Muscle layer of duodenum (tissue), 2 donors: ENCODE results near the gene VASH1.
"Not testable (repeated sequence)": the region's sequence is repeated elsewhere in the genome, so short reads cannot be mapped to it uniquely, and the experiment has no call there.

Source experiments
- H3K27ac ChIP-seq: one replicate; pipeline ENCODE4 v1.7.0; 2013; ENCODE audit warnings: mild to moderate bottlenecking, low read length
- H3K27me3 ChIP-seq: one replicate; pipeline ENCODE4 v1.7.0; 2013; ENCODE audit warnings: low read depth, mild to moderate bottlenecking, control low read depth, low read length
- H3K36me3 ChIP-seq, 2 donors: one replicate each; pipeline ENCODE4 v1.7.0; 2013; ENCODE audit warnings: low read length in 2 of 2, control low read depth in 1 of 2, mild to moderate bottlenecking in 1 of 2; ENCODE audit not compliant: insufficient read depth in 2 of 2, control insufficient read depth in 1 of 2
- H3K4me1 ChIP-seq, 2 donors: one replicate each; pipeline ENCODE4 v1.7.0; 2013; ENCODE audit warnings: low read length in 2 of 2, mild to moderate bottlenecking in 2 of 2, control low read depth in 1 of 2, moderate library complexity in 1 of 2; ENCODE audit not compliant: insufficient read depth in 2 of 2, control insufficient read depth in 1 of 2
- H3K4me3 ChIP-seq, 2 donors: one replicate each; pipeline ENCODE4 v1.7.0; 2013; ENCODE audit warnings: low read length in 2 of 2, low read depth in 1 of 2, mild to moderate bottlenecking in 1 of 2
- H3K9me3 ChIP-seq, 2 donors: one replicate each; pipeline ENCODE4 v1.7.0; 2013; ENCODE audit warnings: low read length in 2 of 2, control low read depth in 1 of 2, mild to moderate bottlenecking in 1 of 2; ENCODE audit not compliant: control insufficient read depth in 1 of 2
- donor health status: healthy.

The VASH1 gene

DNA sequence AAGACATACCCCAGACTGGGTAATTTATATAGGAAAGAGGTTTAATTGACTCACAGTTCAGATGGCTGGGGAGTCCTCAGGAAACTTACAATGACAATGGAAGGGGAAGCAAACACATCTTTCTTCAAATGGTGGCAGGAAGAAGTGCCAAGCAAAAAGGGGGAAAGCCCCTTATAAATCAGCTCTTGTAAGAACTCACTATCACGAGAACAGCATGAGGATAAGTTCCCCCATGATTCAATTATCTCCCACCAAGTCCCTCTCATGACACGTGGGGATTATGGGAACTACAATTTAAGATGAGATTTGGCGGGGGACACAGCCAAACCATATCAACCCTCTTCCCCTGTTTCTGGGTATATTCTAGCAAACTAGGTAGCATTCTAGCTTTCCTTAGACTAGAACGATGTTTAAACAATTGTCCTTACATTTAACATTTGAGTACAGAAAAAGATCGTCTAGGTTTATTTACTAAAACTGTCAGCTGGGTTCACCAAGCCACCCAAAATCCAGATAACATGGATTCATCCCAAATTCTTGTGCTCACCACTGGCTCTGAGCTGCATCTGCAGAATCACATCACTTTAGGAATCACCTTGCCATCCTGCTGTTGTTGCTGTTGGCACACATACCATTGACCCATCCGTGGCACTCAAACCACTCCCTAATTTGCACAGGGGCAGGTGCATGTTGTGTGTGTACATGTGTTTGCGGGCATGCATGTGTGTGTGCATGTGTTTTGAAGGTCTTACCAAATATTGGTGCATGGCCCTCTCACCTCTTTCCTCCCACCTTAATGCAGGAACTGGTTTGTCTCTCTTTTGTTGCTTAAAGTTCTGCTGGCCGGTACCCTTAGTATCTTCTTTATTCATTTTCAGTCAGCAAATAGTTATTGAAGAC lies 36.4 kb upstream of the VASH1 start:
- no peaks in the 10 kb centered on the region for H3K9me3 ChIP-seq
- no peaks in the 10 kb centered on the region for H3K27me3 ChIP-seq
- no peaks in the 10 kb centered on the region for H3K36me3 ChIP-seq
- no peak overlapping the region for H3K27ac ChIP-seq
- no peak overlapping the region for H3K4me3 ChIP-seq
- H3K4me1 ChIP-seq, result peaks cover 1 to 5% of the 10 kb centered on the region in 2 donors

DNA sequence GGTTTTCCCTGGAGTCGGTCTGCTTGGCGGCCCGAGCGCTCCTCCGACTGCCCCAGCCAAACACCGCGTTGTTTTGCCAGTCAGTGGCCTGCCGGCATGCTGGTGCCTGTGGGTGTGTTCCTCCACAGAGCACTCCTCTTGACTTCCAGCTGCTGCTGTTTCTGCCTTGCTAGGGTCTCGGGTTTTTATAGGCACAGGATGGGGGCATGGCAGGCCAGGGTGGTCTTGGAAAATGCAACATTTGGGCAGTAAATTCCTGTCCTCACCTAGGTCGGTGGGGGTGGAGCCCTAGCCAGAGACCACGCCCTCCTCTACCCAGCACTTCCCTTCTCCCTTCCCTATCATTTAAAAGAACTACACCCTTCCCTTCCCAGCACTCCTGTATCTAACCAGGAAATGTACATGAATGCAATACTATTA lies 34.7 kb upstream of the VASH1 start:
- H3K36me3 ChIP-seq, result no peaks in the 10 kb centered on the region
- H3K4me1 ChIP-seq, result no peaks in the 10 kb centered on the region
- H3K27ac ChIP-seq, result no peak overlapping the region
- H3K27me3 ChIP-seq, result no peaks in the 10 kb centered on the region
- no peaks in the 10 kb centered on the region for H3K9me3 ChIP-seq
- H3K4me3 ChIP-seq, result no peak overlapping the region

DNA sequence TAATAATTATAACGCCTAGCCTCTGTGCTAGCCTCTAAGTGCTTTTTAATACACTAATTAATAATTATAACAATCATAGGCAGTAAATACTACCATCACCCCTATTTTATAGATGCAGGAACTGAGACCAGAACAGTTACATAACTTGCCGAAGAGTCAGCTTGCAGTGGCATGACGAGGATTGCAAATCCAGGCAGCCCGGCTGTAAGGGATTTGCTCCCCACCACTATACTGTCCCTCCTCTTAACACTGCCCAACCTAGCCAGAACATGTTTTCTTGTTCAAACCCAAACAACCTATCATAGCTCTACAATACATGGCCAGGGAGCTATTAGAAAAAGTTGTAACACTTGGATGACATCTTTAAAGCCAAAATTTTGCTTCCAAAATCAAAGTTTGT lies 33.9 kb upstream of the VASH1 start:
- Histone ChIP-seq H3K4me1 (no peaks in the 10 kb centered on the region), H3K27me3 (no peaks in the 10 kb centered on the region), H3K27ac (no peak overlapping the region), H3K9me3 (no peaks in the 10 kb centered on the region), H3K36me3 (no peaks in the 10 kb centered on the region), H3K4me3 (no peak overlapping the region)

DNA sequence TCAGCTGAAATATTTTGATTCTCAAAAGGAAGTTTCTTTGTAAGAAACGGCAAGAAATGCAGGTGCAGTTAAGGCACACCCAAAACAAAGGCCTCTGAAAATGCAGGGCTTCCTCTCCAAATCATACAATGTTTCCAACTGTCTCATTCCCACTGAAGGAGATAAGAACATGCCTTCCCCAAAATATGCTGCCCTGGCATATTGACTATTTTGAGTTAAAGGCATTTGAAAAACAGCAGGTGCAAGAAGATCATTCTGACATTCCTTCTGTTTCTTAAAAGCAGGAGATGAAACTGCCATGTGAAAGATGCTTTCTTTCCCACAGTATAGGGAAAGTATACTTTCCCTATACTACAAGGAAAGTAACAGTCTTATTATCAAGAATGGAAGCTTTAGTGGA lies 33.4 kb upstream of the VASH1 start:
- Histone ChIP-seq H3K9me3 (no peaks in the 10 kb centered on the region), H3K4me3 (no peak overlapping the region), H3K4me1 (no peaks in the 10 kb centered on the region), H3K27me3 (no peaks in the 10 kb centered on the region), H3K27ac (no peak overlapping the region), H3K36me3 (no peaks in the 10 kb centered on the region)

DNA sequence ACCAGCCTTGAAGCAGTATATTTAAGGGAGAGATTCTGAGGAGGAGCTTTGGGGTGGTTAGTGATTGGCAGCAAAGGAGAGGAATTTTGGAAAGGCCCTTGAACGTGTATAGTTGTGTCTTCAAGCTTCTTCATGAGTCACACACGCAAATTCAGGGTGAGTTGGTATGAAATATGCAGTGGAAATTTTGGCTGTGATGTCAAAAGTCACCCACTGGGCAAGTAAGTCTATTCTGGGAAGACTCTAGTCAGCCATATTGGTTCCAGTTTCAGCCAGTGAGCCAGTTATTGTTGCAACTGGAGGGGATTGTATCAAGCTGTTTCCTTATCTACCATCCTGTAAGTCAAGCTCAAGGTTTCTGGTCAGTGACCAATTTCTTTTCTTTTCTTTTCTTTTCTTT lies 32.0 kb upstream of the VASH1 start:
- no peaks in the 10 kb centered on the region for H3K4me1 ChIP-seq
- H3K4me3 ChIP-seq, result no peak overlapping the region
- no peaks in the 10 kb centered on the region for H3K36me3 ChIP-seq
- H3K27me3 ChIP-seq, result no peaks in the 10 kb centered on the region
- H3K27ac ChIP-seq, result no peak overlapping the region
- H3K9me3 ChIP-seq, result no peaks in the 10 kb centered on the region

DNA sequence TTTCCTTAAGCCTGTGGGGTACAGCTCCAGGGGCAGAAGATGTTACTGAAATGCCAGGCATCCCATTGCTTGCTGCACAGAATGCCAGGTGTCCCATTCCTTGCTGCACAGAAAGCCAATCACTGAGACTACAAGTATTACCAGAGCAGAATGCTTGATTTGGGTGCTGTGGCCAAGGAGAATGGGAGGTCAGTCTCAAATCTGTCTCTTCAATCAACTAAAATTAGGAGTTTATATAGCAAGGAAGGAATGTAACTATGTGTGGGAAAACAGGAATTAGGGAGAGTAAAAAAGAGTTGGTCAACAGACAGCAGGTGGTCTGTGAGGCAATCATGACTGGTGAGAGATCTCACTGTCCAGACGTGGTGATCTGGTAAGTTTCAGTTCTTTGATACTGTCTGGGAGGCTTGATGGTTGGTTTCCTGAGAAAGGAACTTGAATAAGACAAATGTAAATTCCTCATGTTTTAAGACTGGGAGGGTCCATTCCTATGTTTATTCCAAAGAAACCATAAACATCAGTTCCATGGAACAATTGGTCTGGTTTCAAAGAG lies 31.2 kb upstream of the VASH1 start:
- no peak overlapping the region for H3K27ac ChIP-seq
- no peaks in the 10 kb centered on the region for H3K27me3 ChIP-seq
- H3K36me3 ChIP-seq, result no peaks in the 10 kb centered on the region
- H3K4me1 ChIP-seq, result no peaks in the 10 kb centered on the region
- H3K9me3 ChIP-seq, result no peaks in the 10 kb centered on the region
- H3K4me3 ChIP-seq, result no peak overlapping the region

DNA sequence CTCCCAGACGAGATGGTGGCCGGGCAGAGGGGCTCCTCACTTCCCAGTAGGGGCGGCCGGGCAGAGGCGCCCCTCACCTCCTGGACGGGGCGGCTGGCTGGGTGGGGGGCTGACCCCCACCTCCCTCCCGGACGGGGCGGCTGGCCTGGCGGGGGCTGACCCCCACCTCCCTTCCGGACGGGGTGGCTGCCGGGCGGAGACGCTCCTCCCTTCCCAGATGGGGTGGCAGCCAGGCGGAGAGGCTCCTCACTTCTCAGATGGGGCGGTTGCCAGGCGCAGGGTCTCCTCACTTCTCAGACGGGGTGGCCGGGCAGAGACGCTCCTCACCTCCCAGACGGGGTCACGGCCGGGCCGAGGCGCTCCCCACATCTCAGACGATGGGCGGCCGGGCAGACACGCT lies 26.8 kb upstream of the VASH1 start:
- not testable (repeated sequence) for H3K9me3 ChIP-seq, H3K4me1 ChIP-seq, H3K36me3 ChIP-seq, H3K4me3 ChIP-seq, H3K27me3 ChIP-seq, H3K27ac ChIP-seq

DNA sequence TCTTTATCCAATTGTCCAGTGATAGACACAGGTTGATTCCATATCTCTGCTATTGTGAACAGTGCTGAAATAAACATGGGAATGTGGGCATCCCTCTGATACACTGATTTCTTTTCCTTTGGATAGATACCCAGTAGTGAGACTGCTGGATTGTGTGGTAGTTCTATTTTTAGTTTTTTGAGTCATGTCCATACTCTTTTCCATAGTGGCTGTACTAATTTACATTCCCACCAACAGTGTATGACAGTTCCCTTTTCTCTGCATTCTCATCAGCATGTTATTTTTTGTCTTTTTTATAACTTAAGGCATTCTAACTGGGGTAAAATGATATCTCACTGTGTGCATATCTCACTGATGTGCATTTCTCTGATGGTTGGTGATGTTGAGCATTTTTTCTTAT lies 24.8 kb upstream of the VASH1 start:
- Histone ChIP-seq H3K36me3 (no peaks in the 10 kb centered on the region), H3K27me3 (no peaks in the 10 kb centered on the region), H3K4me1 (no peaks in the 10 kb centered on the region), H3K4me3 (no peak overlapping the region), H3K27ac (no peak overlapping the region), H3K9me3 (peaks cover 11 to 19% of the 10 kb centered on the region in 2 donors)

DNA sequence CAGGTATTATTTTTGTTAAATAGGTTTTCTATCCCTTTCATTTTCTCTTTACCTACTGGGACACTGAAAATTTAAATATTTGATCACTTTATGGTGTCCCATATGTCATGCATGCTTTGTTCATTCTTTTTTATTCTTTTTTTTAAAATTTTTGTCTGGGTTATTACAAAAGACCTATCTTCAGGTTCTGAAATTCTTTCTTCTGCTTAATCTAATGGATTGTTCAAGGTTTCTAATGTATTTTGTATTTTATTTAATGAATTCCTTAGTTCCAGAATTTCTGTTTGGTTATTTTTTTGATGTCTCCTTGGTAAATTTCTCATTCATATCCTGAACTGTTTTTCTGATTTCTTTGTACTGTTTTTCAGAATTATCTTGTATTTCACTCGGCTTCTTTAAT lies 20.2 kb upstream of the VASH1 start:
- peaks cover 0 to 4% of the 10 kb centered on the region in 2 donors for H3K36me3 ChIP-seq
- H3K4me3 ChIP-seq, result no peak overlapping the region
- no peaks in the 10 kb centered on the region for H3K4me1 ChIP-seq
- peaks cover 14 to 23% of the 10 kb centered on the region in 2 donors for H3K9me3 ChIP-seq
- no peak overlapping the region for H3K27ac ChIP-seq
- H3K27me3 ChIP-seq, result no peaks in the 10 kb centered on the region

DNA sequence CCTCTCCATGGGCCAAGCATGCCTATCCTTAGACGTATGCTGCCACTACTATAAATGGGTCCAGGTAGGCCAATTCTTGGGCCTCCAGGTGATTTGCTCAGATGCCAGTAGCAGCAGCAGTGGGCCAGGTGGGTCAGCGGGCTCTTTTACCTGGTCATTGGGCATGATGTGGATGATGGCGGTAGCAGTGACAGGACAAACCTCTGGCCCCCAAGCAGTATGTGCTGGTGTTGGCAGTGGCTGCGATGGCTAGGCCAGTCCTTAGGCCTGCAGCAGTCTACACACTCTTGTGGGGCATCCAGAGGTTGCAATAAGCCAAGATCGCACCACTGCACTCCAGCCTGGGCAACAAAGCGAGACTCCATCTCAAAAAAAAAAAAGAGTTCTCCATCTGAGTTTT lies 19.1 kb upstream of the VASH1 start:
- Histone ChIP-seq H3K9me3 (peaks cover 14 to 23% of the 10 kb centered on the region in 2 donors), H3K27ac (no peak overlapping the region), H3K36me3 (peaks cover 0 to 4% of the 10 kb centered on the region in 2 donors), H3K27me3 (no peaks in the 10 kb centered on the region), H3K4me3 (no peak overlapping the region), H3K4me1 (no peaks in the 10 kb centered on the region)

DNA sequence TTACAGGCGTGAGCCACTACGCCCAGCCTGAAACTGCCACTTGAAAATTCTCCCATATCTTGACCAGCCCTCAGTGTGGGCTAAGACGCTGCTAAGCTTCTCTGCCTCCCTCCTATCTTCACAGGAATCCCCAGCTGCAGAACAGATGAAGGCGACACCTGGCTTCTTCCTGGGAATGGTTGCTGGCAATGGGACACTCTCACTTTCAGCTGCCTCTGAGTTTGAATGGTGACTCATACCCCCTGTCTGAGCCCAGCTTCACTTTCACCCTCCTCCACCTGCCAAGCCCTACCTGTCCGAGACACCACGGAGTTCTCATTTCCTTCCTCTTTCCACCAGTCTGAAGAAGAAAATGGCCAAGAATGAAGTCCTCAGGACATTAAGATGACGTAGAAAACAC lies 18.3 kb upstream of the VASH1 start:
- no peaks in the 10 kb centered on the region for H3K4me1 ChIP-seq
- H3K27me3 ChIP-seq, result no peaks in the 10 kb centered on the region
- peaks cover 14 to 23% of the 10 kb centered on the region in 2 donors for H3K9me3 ChIP-seq
- H3K4me3 ChIP-seq, result no peak overlapping the region
- H3K36me3 ChIP-seq, result peaks cover 0 to 4% of the 10 kb centered on the region in 2 donors
- no peak overlapping the region for H3K27ac ChIP-seq

DNA sequence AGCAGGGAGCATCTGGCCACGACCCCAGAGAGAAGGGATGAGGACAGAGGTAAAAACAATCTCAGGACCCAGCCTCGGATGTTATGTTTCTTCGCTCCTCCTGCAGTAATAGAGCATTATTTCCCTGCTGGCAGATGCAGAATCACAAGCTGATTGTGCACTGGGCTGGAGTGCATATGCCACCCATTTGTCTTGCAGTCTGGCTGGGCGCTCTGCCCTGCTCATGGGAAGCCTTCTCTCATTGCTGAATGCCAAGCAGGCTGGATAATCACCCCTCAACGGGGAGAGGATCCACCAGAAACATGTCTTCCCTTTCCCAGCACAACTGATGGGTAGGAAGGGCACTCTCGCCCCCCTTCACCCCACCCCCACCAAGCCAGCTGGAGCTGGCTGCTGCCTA lies 8.5 kb upstream of the VASH1 start:
- Histone ChIP-seq H3K9me3 (no peaks in the 10 kb centered on the region), H3K36me3 (no peaks in the 10 kb centered on the region), H3K4me1 (no peaks in the 10 kb centered on the region), H3K27ac (no peak overlapping the region), H3K4me3 (no peak overlapping the region), H3K27me3 (no peaks in the 10 kb centered on the region)
